Measurements from ENCODE around the gene OR6Q1. TPM values are rescaled to one million over a fixed set of nuclear protein-coding genes. Genes with fewer than 3 reads are reported as not detected.

OR6Q1 gene
- polyA plus RNA-seq, 1 donor from 2014 or later, result not detected

- Histone ChIP-seq H3K79me2 (replicated peaks; ENCODE audit: insufficient read depth, low read length) (no peaks in the 10 kb centered on the region), H3K9ac (ENCODE audit: low read length) (no peak overlapping the region), H3K27ac (ENCODE audit: low read length) (no peak overlapping the region), H4K20me1 (ENCODE audit: insufficient read depth) (no peaks in the 10 kb centered on the region), H3F3A (ENCODE audit: insufficient read depth, low read length, poor library complexity, severe bottlenecking) (no peaks in the 10 kb centered on the region), H3K4me2 (ENCODE audit: low read length) (no peak overlapping the region), H3K4me3 (ENCODE audit: low read length) (no peak overlapping the region), H3K9me3 (ENCODE audit: low read length) (no peaks in the 10 kb centered on the region), H2AFZ (ENCODE audit: low read depth, low read length) (no peak overlapping the region), H3K27me3 (ENCODE audit: insufficient read depth, low read depth, low read length) (no peaks in the 10 kb centered on the region), H3K36me3 (ENCODE audit: insufficient read depth, low read length) (no peaks in the 10 kb centered on the region), H3K9me2 (ENCODE audit: insufficient read depth, low read length) (no peaks in the 10 kb centered on the region)
- no peak for TF ChIP-seq REST (IDR thresholded peaks at IDR 0.05; ENCODE audit: borderline replicate concordance)
- TF ChIP-seq TAF1 (IDR thresholded peaks at IDR 0.05; ENCODE audit: low read depth), result no peak
These were observed 27.2 kb upstream of the OR6Q1 start for GRCh38 chr11:58003591-58003990.

GRCh38 chr11:58004664-58005063, 26.1 kb upstream of the OR6Q1 start:
- H3K27ac ChIP-seq (ENCODE audit: low read length), result no peak overlapping the region
- no peaks in the 10 kb centered on the region for H3K27me3 ChIP-seq (ENCODE audit: insufficient read depth, low read depth, low read length)
- no peaks in the 10 kb centered on the region for H4K20me1 ChIP-seq (ENCODE audit: insufficient read depth)
- H3K4me3 ChIP-seq (ENCODE audit: low read length), result no peak overlapping the region
- H3K36me3 ChIP-seq (ENCODE audit: insufficient read depth, low read length), result no peaks in the 10 kb centered on the region
- no peaks in the 10 kb centered on the region for H3K79me2 ChIP-seq (replicated peaks; ENCODE audit: insufficient read depth, low read length)
- no peaks in the 10 kb centered on the region for H3K9me2 ChIP-seq (ENCODE audit: insufficient read depth, low read length)
- no peak overlapping the region for H3K4me2 ChIP-seq (ENCODE audit: low read length)
- H3K9me3 ChIP-seq (ENCODE audit: low read length), result no peaks in the 10 kb centered on the region
- no peak for TF ChIP-seq SMC3 (conservative IDR thresholded peaks at IDR 0.05; ENCODE audit: poor library complexity)
- TF ChIP-seq TAF1 (IDR thresholded peaks at IDR 0.05; ENCODE audit: low read depth), result no peak
- no peak for TF ChIP-seq EZH2 (IDR thresholded peaks at IDR 0.05; ENCODE audit: borderline replicate concordance, insufficient read depth, low read length, poor library complexity, severe bottlenecking)
- no peak for TF ChIP-seq REST (IDR thresholded peaks at IDR 0.05; ENCODE audit: borderline replicate concordance)
- TF ChIP-seq CTCF (IDR thresholded peaks at IDR 0.05; ENCODE audit: poor library complexity, severe bottlenecking), result no peak
- TF ChIP-seq POLR2AphosphoS5 (IDR thresholded peaks at IDR 0.05), result no peak
- TF ChIP-seq EP300 (conservative IDR thresholded peaks at IDR 0.05; ENCODE audit: poor library complexity, severe bottlenecking), result no peak
- TF ChIP-seq RAD21 (conservative IDR thresholded peaks at IDR 0.05), result no peak
- TF ChIP-seq MXI1 (conservative IDR thresholded peaks at IDR 0.05; ENCODE audit: poor library complexity, severe bottlenecking), result no peak
- H3F3A ChIP-seq (ENCODE audit: insufficient read depth, low read length, poor library complexity, severe bottlenecking), result no peaks in the 10 kb centered on the region
- no peak overlapping the region for H2AFZ ChIP-seq (ENCODE audit: low read depth, low read length)
- H3K9ac ChIP-seq (ENCODE audit: low read length), result no peak overlapping the region
